GM19238 (cell line): ENCODE measurements around the gene CAMK2B.

Experiments
- DNase-seq: peaks from one replicate; pipeline ENCODE4 v3.0.0; 2011; ENCODE audit warnings: low spot score; ENCODE audit not compliant: insufficient read length

Gene CAMK2B

GRCh38 chr7:44330331-44330730 is 4.9 kb upstream of the CAMK2B start:
- DNase-seq, result no peak

GRCh38 chr7:44329888-44330287 is 4.5 kb upstream of the CAMK2B start:
- DNase-seq, result no peak

GRCh38 chr7:44329081-44329480 is 3.7 kb upstream of the CAMK2B start:
- DNase-seq, result no peak

GRCh38 chr7:44327981-44328380 is 2.6 kb upstream of the CAMK2B start:
- no peak for DNase-seq

GRCh38 chr7:44326261-44327125 is 1.1 kb upstream of the CAMK2B start:
- no peak for DNase-seq

GRCh38 chr7:44325811-44326241 is 432 bp upstream of the CAMK2B start:
- DNase-seq, result no peak

GRCh38 chr7:44324481-44325200 is 753 bp downstream of the CAMK2B start:
- DNase-seq, result no peak

- no peak for DNase-seq
Measured at GRCh38 chr7:44324204-44324480, 1.3 kb downstream of the CAMK2B start.

GRCh38 chr7:44323381-44324203 is 1.8 kb downstream of the CAMK2B start:
- no peak for DNase-seq

- no peak for DNase-seq
Measured at GRCh38 chr7:44322631-44323363, 2.6 kb downstream of the CAMK2B start.

GRCh38 chr7:44321796-44322195 is 3.6 kb downstream of the CAMK2B start:
- no peak for DNase-seq

- DNase-seq, result no peak
Measured at GRCh38 chr7:44320794-44321371, 4.5 kb downstream of the CAMK2B start.

- DNase-seq, result no peak
Measured at GRCh38 chr7:44320141-44320540, 5.3 kb downstream of the CAMK2B start.

GRCh38 chr7:44318332-44318731 is 7.1 kb downstream of the CAMK2B start:
- no peak for DNase-seq

GRCh38 chr7:44315301-44315903 is 10.0 kb downstream of the CAMK2B start:
- DNase-seq, result no peak

GRCh38 chr7:44313621-44314031 is 11.8 kb downstream of the CAMK2B start:
- DNase-seq, result no peak

- no peak for DNase-seq
Measured at GRCh38 chr7:44313016-44313415, 12.4 kb downstream of the CAMK2B start.

- DNase-seq, result no peak
Measured at GRCh38 chr7:44311561-44312495, 13.6 kb downstream of the CAMK2B start.

- DNase-seq, result no peak
Measured at GRCh38 chr7:44310221-44310848, 15.1 kb downstream of the CAMK2B start.
